Astrocyte (in vitro differentiated cells and primary cell): ENCODE results near the gene STRN4. TPM values are rescaled to one million over a fixed set of nuclear protein-coding genes. Genes with fewer than 3 reads are reported as not detected.

Experiments used
- DNase-seq: peaks from one replicate; pipeline ENCODE4 v3.0.0-alpha.2; 2010; ENCODE audit warnings: low read depth
- FAIRE-seq: peaks from 2 replicates; lab custom pipeline; 2011; peaks lifted over from hg19 to GRCh38; lab: Jason Lieb, UNC
- H2AFZ ChIP-seq: 2 replicates; pipeline ENCODE4 v1.6.0; 2012; ENCODE audit warnings: low read depth, low read length, inconsistent platforms
- H3K27ac ChIP-seq: 2 replicates; pipeline ENCODE4 v1.5.1; 2011; ENCODE audit warnings: low read depth, low read length, inconsistent platforms
- H3K27me3 ChIP-seq: 2 replicates; pipeline ENCODE4 v1.6.0; 2011; ENCODE audit warnings: low read length, inconsistent platforms; ENCODE audit not compliant: insufficient read depth
- H3K36me3 ChIP-seq: 2 replicates; pipeline ENCODE4 v1.5.1; 2011; ENCODE audit warnings: low read length, inconsistent platforms; ENCODE audit not compliant: insufficient read depth
- H3K4me1 ChIP-seq: 2 replicates; pipeline ENCODE4 v1.5.1; 2011; ENCODE audit warnings: low read length, inconsistent platforms; ENCODE audit not compliant: insufficient read depth
- H3K4me2 ChIP-seq: 2 replicates; pipeline ENCODE4 v1.6.0; 2012; ENCODE audit warnings: low read length, inconsistent platforms
- H3K4me3 ChIP-seq: 2 replicates; pipeline ENCODE4 v1.5.1; 2011; ENCODE audit warnings: low read depth, mild to moderate bottlenecking, low read length, inconsistent platforms; ENCODE audit not compliant: insufficient read depth
- H3K79me2 ChIP-seq: 2 replicates; pipeline ENCODE4 v1.6.0; 2012; ENCODE audit warnings: mild to moderate bottlenecking, low read length, inconsistent platforms; ENCODE audit not compliant: insufficient read depth
- H3K9ac ChIP-seq: 2 replicates; pipeline ENCODE4 v1.6.0; 2012; ENCODE audit warnings: mild to moderate bottlenecking, low read length, inconsistent platforms
- H3K9me3 ChIP-seq: 2 replicates; pipeline ENCODE4 v1.5.1; 2012; ENCODE audit warnings: low read depth, mild to moderate bottlenecking, low read length, inconsistent platforms; ENCODE audit not compliant: insufficient read depth
- H4K20me1 ChIP-seq: 2 replicates; pipeline ENCODE4 v1.6.0; 2012; ENCODE audit warnings: low read length, inconsistent platforms; ENCODE audit not compliant: insufficient read depth
- H3K27ac Mint-ChIP-seq: one replicate; pipeline ENCODE4 v1.8.0; 2021; ENCODE audit warnings: mild to moderate bottlenecking, mixed read lengths; ENCODE audit not compliant: unreplicated experiment
- H3K27me3 Mint-ChIP-seq: one replicate; pipeline ENCODE4 v1.8.0; 2021; ENCODE audit warnings: low read depth, mixed read lengths; ENCODE audit not compliant: unreplicated experiment
- H3K36me3 Mint-ChIP-seq: one replicate; pipeline ENCODE4 v1.8.0; 2021; ENCODE audit warnings: low read depth, mixed read lengths; ENCODE audit not compliant: unreplicated experiment
- H3K4me1 Mint-ChIP-seq: one replicate; pipeline ENCODE4 v1.8.0; 2021; ENCODE audit warnings: low read depth, mixed read lengths; ENCODE audit not compliant: unreplicated experiment
- H3K4me3 Mint-ChIP-seq: one replicate; pipeline ENCODE4 v1.8.0; 2021; ENCODE audit warnings: mild to moderate bottlenecking, moderate library complexity, mixed read lengths; ENCODE audit not compliant: unreplicated experiment
- H3K9me3 Mint-ChIP-seq: one replicate; pipeline ENCODE4 v1.8.0; 2021; ENCODE audit warnings: mild to moderate bottlenecking, mixed read lengths; ENCODE audit not compliant: unreplicated experiment
- CTCF ChIP-seq: IDR thresholded peaks from 2 replicates; pipeline ENCODE4 v1.5.1; 2011; ENCODE audit warnings: low read depth, mild to moderate bottlenecking, inconsistent platforms, low read length, moderate library complexity; ENCODE audit not compliant: insufficient read depth
- EZH2 ChIP-seq: IDR thresholded peaks from 2 replicates; pipeline ENCODE4 v1.6.1; 2012; ENCODE audit warnings: mild to moderate bottlenecking, low read length, inconsistent platforms; ENCODE audit not compliant: insufficient read depth
- total RNA-seq: library from RNA; stranded (reverse); gene quantifications from 2 replicates; pipeline ENCODE4 v1.2.1, GENCODE V29; 2021

The STRN4 gene
- total RNA-seq, 1 donor from 2014 or later, result 80.8 TPM

GRCh38 chr19:46760363-46760762 lies 14.1 kb upstream of the STRN4 start:
- peaks cover 2% of the 10 kb centered on the region for H3K36me3 Mint-ChIP-seq
- H4K20me1 ChIP-seq, result peaks cover 14% of the 10 kb centered on the region
- H3K9ac ChIP-seq, result no peak overlapping the region
- H3K36me3 ChIP-seq, result no peaks in the 10 kb centered on the region
- H3K4me2 ChIP-seq, result no peak overlapping the region
- no peak overlapping the region for H3K4me3 Mint-ChIP-seq
- no peak overlapping the region for H2AFZ ChIP-seq
- no peaks in the 10 kb centered on the region for H3K9me3 Mint-ChIP-seq
- no peaks in the 10 kb centered on the region for H3K9me3 ChIP-seq
- H3K27me3 ChIP-seq, result no peaks in the 10 kb centered on the region
- TF ChIP-seq EZH2 (no peak), CTCF (no peak)
- no peak for DNase-seq
- FAIRE-seq, result no peak
- no peak overlapping the region for H3K4me3 ChIP-seq
- H3K4me1 Mint-ChIP-seq, result no peaks in the 10 kb centered on the region
- H3K27me3 Mint-ChIP-seq, result no peaks in the 10 kb centered on the region
- H3K79me2 ChIP-seq, result no peaks in the 10 kb centered on the region
- no peak overlapping the region for H3K27ac Mint-ChIP-seq
- no peaks in the 10 kb centered on the region for H3K4me1 ChIP-seq
- no peak overlapping the region for H3K27ac ChIP-seq

GRCh38 chr19:46759817-46760333 lies 13.6 kb upstream of the STRN4 start:
- peak; percentile 84 for DNase-seq
- no peak for TF ChIP-seq EZH2
- TF ChIP-seq CTCF, result no peak
- Histone ChIP-seq H3K27me3 (no peaks in the 10 kb centered on the region), H3K9me3 (no peaks in the 10 kb centered on the region), H3K27ac (no peak overlapping the region), H3K4me2 (no peak overlapping the region), H3K36me3 (no peaks in the 10 kb centered on the region), H2AFZ (no peak overlapping the region), H4K20me1 (peaks cover 14% of the 10 kb centered on the region), H3K79me2 (no peaks in the 10 kb centered on the region), H3K4me1 (peaks cover 3% of the 10 kb centered on the region), H3K4me3 (no peak overlapping the region), H3K9ac (no peak overlapping the region)
- no peak overlapping the region for H3K27ac Mint-ChIP-seq
- H3K4me3 Mint-ChIP-seq, result no peak overlapping the region
- H3K4me1 Mint-ChIP-seq, result no peaks in the 10 kb centered on the region
- no peaks in the 10 kb centered on the region for H3K9me3 Mint-ChIP-seq
- FAIRE-seq, result peak; percentile 77
- H3K36me3 Mint-ChIP-seq, result peaks cover 4% of the 10 kb centered on the region
- H3K27me3 Mint-ChIP-seq, result no peaks in the 10 kb centered on the region

- no peaks in the 10 kb centered on the region for H3K9me3 ChIP-seq
- DNase-seq, result no peak
- no peaks in the 10 kb centered on the region for H3K9me3 Mint-ChIP-seq
Measured at GRCh38 chr19:46759206-46759605, 13.0 kb upstream of the STRN4 start.

More at GRCh38 chr19:46759206-46759605, 13.0 kb upstream of the STRN4 start:
- Mint-ChIP-seq H3K4me1 (no peaks in the 10 kb centered on the region), H3K27ac (no peak overlapping the region), H3K27me3 (no peaks in the 10 kb centered on the region), H3K4me3 (no peak overlapping the region), H3K36me3 (peaks cover 4% of the 10 kb centered on the region)
- no peak for TF ChIP-seq EZH2
- TF ChIP-seq CTCF, result no peak
- H3K27ac ChIP-seq, result no peak overlapping the region
- FAIRE-seq, result no peak
- H4K20me1 ChIP-seq, result peaks cover 14% of the 10 kb centered on the region
- H3K79me2 ChIP-seq, result no peaks in the 10 kb centered on the region
- H2AFZ ChIP-seq, result no peak overlapping the region
- no peak overlapping the region for H3K4me3 ChIP-seq
- no peaks in the 10 kb centered on the region for H3K27me3 ChIP-seq
- H3K36me3 ChIP-seq, result no peaks in the 10 kb centered on the region
- peaks cover 3% of the 10 kb centered on the region for H3K4me1 ChIP-seq
- H3K4me2 ChIP-seq, result no peak overlapping the region
- no peak overlapping the region for H3K9ac ChIP-seq
